ENCODE results near the gene RCVRN. TPM values are rescaled to one million over a fixed set of nuclear protein-coding genes. Genes with fewer than 3 reads are reported as not detected.

The RCVRN gene
- total RNA-seq, 1 experiment from 2014 or later, result not detected

DNA sequence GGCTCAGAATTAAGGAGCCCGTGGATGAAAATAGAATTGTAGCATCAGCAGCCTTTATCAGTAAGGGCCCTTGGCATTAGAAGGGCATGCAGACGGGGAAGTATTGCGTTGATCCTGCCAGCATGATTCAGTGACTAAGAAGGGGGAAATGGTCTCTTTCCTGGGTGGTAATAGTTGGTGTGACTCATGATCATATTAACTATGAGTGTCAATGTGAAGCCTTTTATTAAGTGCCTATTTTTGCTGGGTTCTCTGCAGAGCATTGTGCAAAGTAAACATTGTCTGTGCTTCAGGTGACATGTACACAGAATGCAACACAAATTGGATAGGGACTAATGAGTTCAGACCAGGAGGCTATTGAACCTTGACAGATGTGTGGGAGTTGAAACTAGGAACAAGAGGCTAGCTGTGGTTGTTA lies 24.5 kb downstream of the RCVRN start:
- Histone ChIP-seq H3T11ph (ENCODE audit: low read length) (no peak overlapping the region), H3K4me1 (ENCODE audit: insufficient read depth, low read length) (no peaks in the 10 kb centered on the region), H4K8ac (replicated peaks; ENCODE audit: insufficient read length, low read depth, low read length) (no peak overlapping the region), H4K20me1 (ENCODE audit: control insufficient read depth, insufficient read depth, insufficient read length) (no peaks in the 10 kb centered on the region), H3K18ac (ENCODE audit: insufficient read length, low read depth, low read length) (no peak overlapping the region), H3K14ac (ENCODE audit: insufficient read depth, low read length) (no peak overlapping the region), H3K79me1 (ENCODE audit: insufficient read depth, low read depth, low read length, poor library complexity, severe bottlenecking) (no peaks in the 10 kb centered on the region), H2BK12ac (ENCODE audit: insufficient read length, low read depth, low read length) (no peak overlapping the region), H3K56ac (ENCODE audit: insufficient read length, low read depth, low read length) (no peak overlapping the region), H3K4me2 (ENCODE audit: insufficient read depth, insufficient read length, low read length) (no peak overlapping the region), H4K91ac (ENCODE audit: insufficient read length, low read depth, low read length) (no peak overlapping the region), H3K79me2 (ENCODE audit: insufficient read depth, low read length) (no peaks in the 10 kb centered on the region), H3K9ac (ENCODE audit: extremely low read depth, insufficient read length, low read length) (no peak overlapping the region), H3K23ac (ENCODE audit: insufficient read length, low read depth, low read length) (no peak overlapping the region), H2BK15ac (ENCODE audit: low read depth, low read length) (no peak overlapping the region), H2BK120ac (ENCODE audit: low read depth, low read length, poor library complexity, severe bottlenecking) (no peak overlapping the region), H2AFZ (ENCODE audit: low read length) (no peak overlapping the region), H4K5ac (ENCODE audit: insufficient read length, low read depth, low read length) (no peak overlapping the region), H3K9me3 (ENCODE audit: control insufficient read depth, low read depth, low read length) (no peaks in the 10 kb centered on the region), H2BK20ac (ENCODE audit: low read depth, low read length, poor library complexity, severe bottlenecking) (no peak overlapping the region), H3K4ac (ENCODE audit: low read depth, low read length) (no peak overlapping the region), H3K27ac (ENCODE audit: insufficient read length, low read depth, low read length) (no peak overlapping the region), H3K27me3 (ENCODE audit: insufficient read depth, low read length) (no peaks in the 10 kb centered on the region), H2AK5ac (ENCODE audit: insufficient read length, low read length) (no peak overlapping the region), H2BK5ac (ENCODE audit: insufficient read length, low read length) (no peak overlapping the region), H3K23me2 (ENCODE audit: insufficient read length, low read depth, low read length, poor library complexity, severe bottlenecking) (no peaks in the 10 kb centered on the region)
- no peak overlapping the region for H3K4me3 Mint-ChIP-seq
- H3K9me3 Mint-ChIP-seq, result peaks cover 29 to 33% of the 10 kb centered on the region in 2 experiments
- TF ChIP-seq, protein P1, sequence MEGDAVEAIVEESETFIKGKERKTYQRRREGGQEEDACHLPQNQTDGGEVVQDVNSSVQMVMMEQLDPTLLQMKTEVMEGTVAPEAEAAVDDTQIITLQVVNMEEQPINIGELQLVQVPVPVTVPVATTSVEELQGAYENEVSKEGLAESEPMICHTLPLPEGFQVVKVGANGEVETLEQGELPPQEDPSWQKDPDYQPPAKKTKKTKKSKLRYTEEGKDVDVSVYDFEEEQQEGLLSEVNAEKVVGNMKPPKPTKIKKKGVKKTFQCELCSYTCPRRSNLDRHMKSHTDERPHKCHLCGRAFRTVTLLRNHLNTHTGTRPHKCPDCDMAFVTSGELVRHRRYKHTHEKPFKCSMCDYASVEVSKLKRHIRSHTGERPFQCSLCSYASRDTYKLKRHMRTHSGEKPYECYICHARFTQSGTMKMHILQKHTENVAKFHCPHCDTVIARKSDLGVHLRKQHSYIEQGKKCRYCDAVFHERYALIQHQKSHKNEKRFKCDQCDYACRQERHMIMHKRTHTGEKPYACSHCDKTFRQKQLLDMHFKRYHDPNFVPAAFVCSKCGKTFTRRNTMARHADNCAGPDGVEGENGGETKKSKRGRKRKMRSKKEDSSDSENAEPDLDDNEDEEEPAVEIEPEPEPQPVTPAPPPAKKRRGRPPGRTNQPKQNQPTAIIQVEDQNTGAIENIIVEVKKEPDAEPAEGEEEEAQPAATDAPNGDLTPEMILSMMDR (conservative IDR thresholded peaks at IDR 0.05), result no peak
- no CpG with 5 or more reads among the region's 3 CpGs for whole genome bisulfite sequencing (ENCODE audit: extremely low coverage, insufficient read length, low lambda C conversion rate)
- peaks cover 3% of the 10 kb centered on the region for H3K27me3 Mint-ChIP-seq (ENCODE audit: low read depth)
- peaks cover 3% of the 10 kb centered on the region in 2 experiments; a peak in 3 of 4 replicates for H3K4me1 Mint-ChIP-seq
- DNase-seq, result no peak
- no peak overlapping the region for H3K27ac Mint-ChIP-seq
- H3K36me3 Mint-ChIP-seq (ENCODE audit: insufficient read depth in 1 of 3, low read depth in 3 of 3), result peaks cover 0 to 7% (median 7%) of the 10 kb centered on the region in 3 experiments; a peak in 2 of 7 replicates

Measured in H9 (cell line).